GM23338 (cell line): ENCODE data around the gene NTNG2.

Experiments
- CREB1 ChIP-seq: fragments of 250-450 bp; sonication (Bioruptor Pico); IDR thresholded peaks from 2 replicates; pipeline ENCODE4 v1.5.0; 2020; ENCODE audit warnings: low read depth, mild to moderate bottlenecking, moderate library complexity
- CTCF ChIP-seq, 2 experiments: fragments of 200-600 bp in 1 of 2; sonication (generic) in 1 of 2; conservative IDR thresholded peaks; 2 replicates each; pipeline versions ENCODE4 v1.5.1 to v1.6.1; 2016 to 2017; ENCODE audit warnings: antibody characterized with exemption in 2 of 2, low read depth in 2 of 2, mild to moderate bottlenecking in 2 of 2, moderate library complexity in 1 of 2
- EZH2 ChIP-seq: fragments of 200-600 bp; sonication (generic); IDR thresholded peaks from one replicate; pipeline ENCODE4 v1.8.0; 2017; ENCODE audit warnings: antibody characterized with exemption, mild to moderate bottlenecking, low read depth; ENCODE audit not compliant: unreplicated experiment
- EZH2phosphoT487 ChIP-seq: fragments of 200-600 bp; sonication (generic); IDR thresholded peaks from one replicate; pipeline ENCODE4 v1.8.1; 2018; ENCODE audit warnings: antibody characterized with exemption; ENCODE audit not compliant: unreplicated experiment
- POLR2AphosphoS5 ChIP-seq: IDR thresholded peaks from 2 replicates; pipeline ENCODE4 v1.6.1; 2016; ENCODE audit warnings: antibody characterized with exemption, low read depth
- REST ChIP-seq: IDR thresholded peaks from one replicate; pipeline ENCODE4 v1.6.1; 2018; ENCODE audit warnings: antibody characterized with exemption; ENCODE audit not compliant: unreplicated experiment
- ZNF462 ChIP-seq: fragments of 250-450 bp; sonication (Bioruptor Pico); IDR thresholded peaks from 2 replicates; pipeline ENCODE4 v1.5.0; 2020; ENCODE audit warnings: mild to moderate bottlenecking, moderate library complexity

- TF ChIP-seq CTCF (conservative IDR thresholded peaks at IDR 0.05; ENCODE audit: low read depth in 2 of 2) (no peak), EZH2phosphoT487 (no peak), ZNF462 (CRISPR knock-in tag) (no peak), POLR2AphosphoS5 (no peak), EZH2 (no peak), CREB1 (CRISPR knock-in tag) (no peak), REST (no peak)
Observed at GRCh38 chr9:132232522-132232921, 70.7 kb downstream of the NTNG2 start.
